Measurements from ENCODE around the gene PLD4. TPM values are rescaled to one million over a fixed set of nuclear protein-coding genes. Genes with fewer than 3 reads are reported as not detected.

Gene PLD4
- total RNA-seq, 2 donors from 2014 or later: 1.1 to 4.0 TPM

DNA sequence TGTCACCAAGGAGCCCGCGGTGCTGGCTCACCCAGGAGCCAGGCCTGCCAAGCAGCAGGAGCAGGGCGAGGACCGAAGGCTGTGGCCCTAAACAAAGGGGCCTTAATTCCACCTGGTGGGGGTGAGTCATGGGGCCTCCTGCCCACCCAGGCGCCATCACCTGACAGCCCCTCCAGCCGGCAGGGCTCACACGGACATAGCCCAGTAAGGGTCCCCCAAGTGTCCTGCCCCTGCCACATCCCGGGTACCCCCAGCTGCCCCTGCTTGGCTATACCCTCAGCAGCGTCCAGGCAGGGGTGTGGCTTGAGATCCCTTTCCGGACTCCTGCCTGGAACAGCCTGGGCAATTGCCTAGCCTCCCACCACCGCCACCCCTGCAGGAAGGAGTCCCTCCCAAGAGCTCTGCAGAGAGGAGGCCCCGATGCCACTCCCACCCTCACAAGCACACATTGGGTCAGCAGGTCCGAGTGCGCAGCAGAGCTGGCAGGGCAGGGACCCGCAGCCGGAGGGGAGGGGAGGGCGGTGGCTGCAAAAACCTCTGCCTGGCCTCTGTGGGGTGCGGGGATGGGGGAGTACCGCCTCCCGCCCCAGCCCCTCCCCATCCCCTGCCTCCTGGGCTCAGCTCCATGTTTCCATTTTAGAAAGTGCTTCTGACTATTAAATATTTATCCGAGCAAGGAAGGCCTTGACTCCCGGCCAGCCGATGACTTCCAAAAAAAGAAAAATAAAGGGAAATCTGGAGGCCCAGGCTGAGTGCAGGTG, 48.9 kb downstream of the PLD4 start:
- peak in 1 of 3 donors; percentile 8 for DNase-seq
- H3K9me3 ChIP-seq (ENCODE audit: control insufficient read depth, low read length, poor library complexity, severe bottlenecking): no peaks in the 10 kb centered on the region
- Mint-ChIP-seq H3K27ac (no peak overlapping the region), H3K36me3 (ENCODE audit: low read depth) (no peaks in the 10 kb centered on the region), H3K4me1 (peaks cover 10% of the 10 kb centered on the region), H3K4me3 (no peak overlapping the region), H3K27me3 (peaks cover 27% of the 10 kb centered on the region)
- ATAC-seq: no peak

DNA sequence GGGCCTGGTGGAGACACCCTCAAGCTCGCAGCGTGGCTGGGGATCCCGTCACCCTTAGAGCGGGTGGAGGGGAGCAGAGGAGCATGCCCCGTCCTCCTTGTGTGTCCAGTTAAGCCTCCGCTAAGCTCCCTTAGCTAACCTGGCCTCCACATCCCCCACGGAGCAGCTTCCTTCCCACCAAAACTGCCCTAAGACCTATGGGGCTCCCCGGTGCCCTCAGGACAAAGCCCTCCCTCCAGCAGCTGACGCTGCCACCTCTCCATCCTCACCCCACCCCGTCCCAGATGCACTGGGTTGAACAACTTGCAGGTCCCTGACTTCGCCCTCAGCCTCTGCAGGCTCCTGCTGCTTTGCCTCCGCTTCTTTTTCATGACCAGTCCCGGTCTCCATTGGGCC, 49.5 kb downstream of the PLD4 start:
- H3K4me1 Mint-ChIP-seq: peaks cover 11% of the 10 kb centered on the region
- ATAC-seq: no peak
- H3K9me3 ChIP-seq (ENCODE audit: control insufficient read depth, low read length, poor library complexity, severe bottlenecking): no peaks in the 10 kb centered on the region
- no peak overlapping the region for H3K4me3 Mint-ChIP-seq
- DNase-seq: peak in 1 of 3 donors; percentile 10
- H3K27me3 Mint-ChIP-seq: peaks cover 25% of the 10 kb centered on the region
- H3K27ac Mint-ChIP-seq: no peak overlapping the region
- H3K36me3 Mint-ChIP-seq (ENCODE audit: low read depth): no peaks in the 10 kb centered on the region

DNA sequence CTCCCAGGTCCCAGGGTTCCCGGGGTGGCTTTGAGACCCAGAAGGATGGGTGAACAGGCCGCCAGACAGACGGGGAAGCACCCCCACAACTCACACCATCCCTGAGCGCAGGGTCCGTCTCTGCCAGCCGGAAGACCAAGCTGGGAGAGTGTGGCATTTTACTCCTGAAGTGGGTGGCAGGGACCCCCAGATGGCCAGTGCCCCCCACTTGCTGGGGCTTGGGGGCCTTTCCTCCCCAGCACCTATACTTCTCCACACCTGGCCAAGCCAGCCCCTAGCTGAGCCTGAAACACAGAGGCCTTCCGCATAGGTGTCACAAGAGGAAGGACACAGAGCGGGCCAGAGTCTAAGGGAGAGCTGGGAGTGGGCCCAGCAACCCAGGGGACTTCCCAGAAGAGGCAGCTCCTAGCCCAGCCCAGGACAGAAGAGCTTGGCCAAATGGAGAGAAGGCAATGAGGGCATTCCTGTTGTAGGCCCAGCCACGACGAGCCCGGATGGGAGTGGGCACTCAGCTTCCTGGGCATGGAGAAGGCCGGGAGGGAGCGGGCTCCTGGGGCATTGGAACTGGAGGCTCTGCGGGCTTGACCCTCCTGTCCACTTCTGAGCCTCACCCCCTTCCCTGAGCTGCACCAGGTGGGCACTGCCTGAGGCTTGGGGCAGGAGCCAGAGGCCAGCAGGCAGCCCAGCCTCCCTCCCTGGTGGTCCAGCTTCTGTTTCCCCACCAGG, 50.1 kb downstream of the PLD4 start:
- DNase-seq: peak in 1 of 3 donors; percentile 8
- Mint-ChIP-seq H3K4me3 (no peak overlapping the region), H3K4me1 (peaks cover 17% of the 10 kb centered on the region), H3K27ac (no peak overlapping the region), H3K36me3 (ENCODE audit: low read depth) (peaks cover 2% of the 10 kb centered on the region), H3K27me3 (peaks cover 27% of the 10 kb centered on the region)
- ATAC-seq: no peak
- no peaks in the 10 kb centered on the region for H3K9me3 ChIP-seq (ENCODE audit: control insufficient read depth, low read length, poor library complexity, severe bottlenecking)

DNA sequence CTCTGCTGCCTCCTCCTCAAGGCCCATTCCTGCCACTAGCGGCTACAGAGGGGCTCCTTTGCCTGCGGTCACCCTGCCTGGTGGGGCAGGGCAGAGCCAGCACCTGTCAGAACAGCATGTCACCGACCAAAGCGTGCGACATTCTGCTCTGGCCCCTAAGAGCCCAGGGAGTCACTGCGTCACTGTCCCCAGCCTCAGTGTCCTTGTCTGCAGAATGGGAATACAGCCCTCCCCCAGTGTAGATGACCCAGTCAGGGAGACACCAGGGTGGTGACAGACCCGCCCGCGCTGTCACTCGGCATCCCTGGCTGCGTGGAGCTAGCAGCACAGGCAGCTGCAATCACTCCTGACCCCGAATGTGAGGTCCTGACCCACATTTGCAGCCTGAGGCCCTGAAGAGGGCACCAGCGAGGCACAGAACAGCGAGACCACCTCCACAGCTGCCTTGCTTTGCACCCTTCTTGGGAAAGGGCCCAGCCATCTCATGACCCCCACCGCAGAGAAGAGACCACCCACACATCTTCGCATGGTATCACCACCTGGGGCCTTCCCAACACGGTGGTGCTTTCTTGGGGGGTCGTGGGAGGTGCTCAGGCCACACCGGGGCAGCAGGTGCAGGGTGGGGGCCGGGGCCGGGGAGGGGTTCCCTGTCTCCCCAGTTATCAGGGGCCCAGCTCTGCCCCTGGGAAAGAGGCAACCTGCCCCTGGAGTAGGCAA, 51.0 kb downstream of the PLD4 start:
- Mint-ChIP-seq H3K36me3 (ENCODE audit: low read depth) (peaks cover 3% of the 10 kb centered on the region), H3K27ac (peak overlapping the region; percentile 39), H3K4me3 (peak overlapping the region; percentile 82), H3K27me3 (peaks cover 30% of the 10 kb centered on the region), H3K4me1 (peaks cover 20% of the 10 kb centered on the region)
- DNase-seq (peak in 1 of 3 donors; percentile 8), ATAC-seq (peak; percentile 26)
- no peaks in the 10 kb centered on the region for H3K9me3 ChIP-seq (ENCODE audit: control insufficient read depth, low read length, poor library complexity, severe bottlenecking)

DNA sequence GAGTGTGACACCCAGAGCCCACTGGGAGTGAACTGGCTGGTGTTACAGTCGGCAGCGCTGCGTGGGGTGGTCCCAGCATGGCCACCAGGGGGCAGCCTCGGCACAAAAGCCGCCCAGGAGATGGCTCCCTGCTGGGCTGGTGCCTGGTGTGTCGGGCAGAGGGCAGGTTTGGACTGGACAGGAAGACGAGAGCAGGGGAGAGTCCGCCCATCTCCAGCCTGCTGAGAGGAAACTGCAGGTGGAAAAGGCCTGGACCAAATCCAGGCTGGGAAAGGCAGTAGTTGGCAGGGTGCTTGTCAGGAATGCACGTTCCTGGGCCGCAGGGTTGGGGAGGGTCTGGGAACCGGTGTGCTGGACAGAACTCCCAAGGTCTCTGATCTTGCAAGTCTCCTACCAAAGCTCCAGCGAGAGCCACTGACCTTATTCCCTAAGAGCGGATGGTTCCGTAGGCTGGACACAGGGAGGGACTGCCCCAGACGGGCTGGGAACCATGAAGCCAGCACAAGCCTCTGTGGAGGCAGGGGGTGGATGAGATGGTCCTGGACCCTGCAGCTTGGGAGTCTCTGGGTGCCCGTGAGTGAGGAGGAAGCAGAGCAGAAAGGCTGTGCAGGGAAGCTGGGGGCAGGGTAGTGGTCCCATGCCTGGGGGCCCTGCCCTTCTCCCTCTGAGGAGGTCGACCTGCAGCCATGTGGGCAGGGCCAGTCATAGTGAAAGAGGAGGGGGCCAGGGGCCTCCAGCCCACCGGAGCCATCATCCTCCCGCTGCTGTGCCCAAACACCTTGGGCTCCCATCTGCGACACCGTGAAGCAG, 51.7 kb downstream of the PLD4 start:
- H3K9me3 ChIP-seq (ENCODE audit: control insufficient read depth, low read length, poor library complexity, severe bottlenecking): no peaks in the 10 kb centered on the region
- Mint-ChIP-seq H3K27ac (peak overlapping the region; percentile 39), H3K27me3 (peaks cover 30% of the 10 kb centered on the region), H3K36me3 (ENCODE audit: low read depth) (peaks cover 3% of the 10 kb centered on the region), H3K4me1 (peaks cover 20% of the 10 kb centered on the region), H3K4me3 (peak overlapping the region; percentile 86)
- ATAC-seq (peak; percentile 81), DNase-seq (peak; percentile 79 to 88 (median 83))

DNA sequence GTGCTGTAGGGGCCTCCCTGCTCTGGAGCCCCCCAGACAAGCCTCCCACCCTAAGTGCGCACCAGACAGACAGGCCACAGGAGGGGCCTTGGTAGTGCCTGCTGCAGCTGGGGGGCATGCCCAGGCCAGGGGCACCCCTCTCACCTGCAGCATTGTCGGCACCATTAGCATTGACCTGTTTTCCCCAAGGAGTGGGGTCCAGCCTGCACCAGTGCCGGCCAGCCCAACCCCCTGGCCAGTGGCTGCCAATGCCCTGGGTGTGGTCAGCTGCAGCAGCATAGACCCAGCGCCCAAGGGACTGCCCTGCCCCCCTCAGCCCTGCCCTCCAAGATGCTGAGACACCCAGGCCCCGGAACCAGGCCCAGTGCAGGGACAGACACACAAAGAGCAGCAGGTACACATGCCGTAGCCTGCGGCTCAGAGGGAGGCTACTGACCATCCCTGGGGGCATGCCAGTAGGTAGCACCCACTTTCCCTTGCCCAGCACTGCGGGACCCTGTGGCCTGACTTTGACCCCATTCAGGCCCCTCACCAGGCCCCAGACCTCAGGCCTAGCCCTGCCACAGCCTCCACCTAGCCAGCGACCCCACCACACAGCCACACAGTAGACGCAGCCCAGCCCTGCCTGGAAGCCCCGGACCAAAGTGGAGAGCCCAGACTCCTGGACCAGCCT, 52.5 kb downstream of the PLD4 start:
- Mint-ChIP-seq H3K36me3 (ENCODE audit: low read depth) (peaks cover 3% of the 10 kb centered on the region), H3K27ac (peak overlapping the region; percentile 67), H3K27me3 (peaks cover 30% of the 10 kb centered on the region), H3K4me3 (peak overlapping the region; percentile 86), H3K4me1 (peaks cover 20% of the 10 kb centered on the region)
- DNase-seq (no peak), ATAC-seq (no peak)
- H3K9me3 ChIP-seq (ENCODE audit: control insufficient read depth, low read length, poor library complexity, severe bottlenecking): no peaks in the 10 kb centered on the region

DNA sequence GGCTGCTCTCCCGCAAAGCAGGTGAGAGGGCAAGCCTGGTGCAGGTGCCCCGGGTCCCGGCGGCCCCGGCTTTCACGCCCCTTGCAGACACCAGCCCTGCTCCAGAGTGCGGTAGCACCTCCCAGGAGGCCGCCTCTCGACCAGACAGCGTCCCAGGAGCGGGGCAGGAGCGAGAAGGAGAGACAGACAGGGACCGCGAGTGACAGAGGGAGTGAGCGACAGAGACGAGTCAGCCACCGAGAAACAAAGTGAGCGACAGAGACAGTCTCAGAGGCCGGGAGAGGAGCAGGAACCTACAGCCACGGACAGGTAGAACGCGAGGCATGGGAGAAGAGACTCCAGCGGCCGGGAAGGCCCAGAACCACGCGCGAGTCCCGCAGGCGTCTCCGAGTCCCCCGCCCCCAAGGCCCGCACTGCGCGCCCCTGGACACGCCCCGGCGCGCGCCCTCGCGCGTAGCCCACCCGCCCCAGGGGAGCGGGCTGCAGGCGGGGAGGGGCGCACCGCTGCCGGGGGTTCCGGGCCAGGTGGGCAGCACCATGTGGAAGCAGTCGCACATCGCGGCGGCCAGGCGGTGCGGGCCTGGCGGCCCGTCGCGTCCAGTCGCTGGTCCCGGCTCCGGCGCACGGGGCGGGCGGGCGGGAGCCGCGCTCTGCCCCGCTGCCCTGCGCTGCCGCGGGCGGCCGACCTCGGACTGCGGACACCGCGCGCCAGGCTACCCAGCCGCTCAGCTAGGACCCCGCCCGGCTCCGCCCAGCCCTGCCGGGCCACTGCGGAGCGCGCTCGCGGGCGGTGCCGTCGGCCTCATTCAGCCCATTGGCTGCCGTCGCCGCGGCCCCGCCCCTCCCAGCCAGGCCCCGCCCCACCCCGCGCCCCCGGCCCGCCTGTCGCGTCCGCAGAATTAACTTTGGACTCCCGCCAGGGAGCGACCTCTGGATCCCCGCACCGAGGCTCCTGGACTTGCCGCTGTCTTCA, 53.3 kb downstream of the PLD4 start, which contains the start of gene AHNAK2:
Gene AHNAK2, minus strand, starts transcription at position 694 of the 973 bp plus-strand sequence. Its CDS starts 137 bp downstream, at position 557.
- Mint-ChIP-seq H3K4me1 (peaks cover 20% of the 10 kb centered on the region), H3K36me3 (ENCODE audit: low read depth) (peaks cover 3% of the 10 kb centered on the region), H3K4me3 (peak within 1 kb of the TSS; percentile 86), H3K27ac (peak within 1 kb of the TSS; percentile 67), H3K27me3 (peaks cover 30% of the 10 kb centered on the region)
- no peaks in the 10 kb centered on the region for H3K9me3 ChIP-seq (ENCODE audit: control insufficient read depth, low read length, poor library complexity, severe bottlenecking)
- ATAC-seq: peak; percentile 79
- peak; percentile 29 to 59 (median 49) for DNase-seq

DNA sequence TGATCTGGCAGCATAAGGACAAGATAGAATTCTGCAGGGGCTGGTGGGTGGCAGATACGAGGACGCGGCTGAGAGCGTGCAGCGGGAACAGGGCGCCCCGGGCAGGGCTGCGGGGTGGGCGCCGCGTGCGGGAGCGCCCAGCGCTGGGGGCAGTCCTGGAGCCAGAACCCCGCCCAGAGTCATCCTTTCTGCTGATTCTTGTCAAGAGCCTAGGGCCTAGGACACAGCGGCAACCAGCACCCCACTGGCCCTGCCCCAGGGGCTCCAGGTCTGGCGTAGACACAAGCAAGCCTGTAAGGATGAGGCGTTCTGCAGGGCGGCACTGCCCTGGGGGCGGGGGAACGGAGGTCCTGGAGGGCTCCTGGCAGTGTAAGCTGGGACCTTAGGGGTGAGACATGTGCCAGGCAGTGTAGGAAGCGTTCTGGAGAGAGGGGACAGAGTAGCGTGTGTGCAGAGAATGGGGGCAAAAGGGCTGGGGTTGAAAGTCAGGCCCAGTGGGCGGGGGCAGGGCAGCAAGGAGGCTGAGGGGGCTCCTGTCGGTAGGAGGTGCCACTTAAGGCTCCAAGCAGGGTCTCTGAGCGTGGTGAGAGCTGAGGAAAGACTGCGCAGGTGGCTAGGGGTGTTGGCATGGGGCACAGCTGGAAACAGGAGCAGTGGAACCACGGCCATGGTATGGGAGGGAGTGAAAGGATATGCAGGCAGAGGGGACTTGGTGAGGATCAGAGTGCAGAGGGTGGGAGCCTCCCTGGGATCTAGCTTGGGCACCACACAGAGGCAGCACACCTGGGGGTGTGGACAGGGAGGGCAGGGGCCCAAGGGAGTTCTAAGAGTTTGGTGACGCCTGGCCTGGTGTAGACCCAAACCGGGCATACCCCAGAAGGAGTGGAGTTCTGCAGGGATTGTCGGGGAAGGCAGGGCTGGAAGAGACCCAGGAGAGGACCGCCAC, 54.3 kb downstream of the PLD4 start:
- DNase-seq (no peak), ATAC-seq (no peak)
- Mint-ChIP-seq H3K4me1 (peaks cover 23% of the 10 kb centered on the region), H3K27ac (peak overlapping the region; percentile 57), H3K4me3 (peak overlapping the region; percentile 77), H3K27me3 (peaks cover 30% of the 10 kb centered on the region), H3K36me3 (ENCODE audit: low read depth) (peaks cover 3% of the 10 kb centered on the region)
- no peaks in the 10 kb centered on the region for H3K9me3 ChIP-seq (ENCODE audit: control insufficient read depth, low read length, poor library complexity, severe bottlenecking)

DNA sequence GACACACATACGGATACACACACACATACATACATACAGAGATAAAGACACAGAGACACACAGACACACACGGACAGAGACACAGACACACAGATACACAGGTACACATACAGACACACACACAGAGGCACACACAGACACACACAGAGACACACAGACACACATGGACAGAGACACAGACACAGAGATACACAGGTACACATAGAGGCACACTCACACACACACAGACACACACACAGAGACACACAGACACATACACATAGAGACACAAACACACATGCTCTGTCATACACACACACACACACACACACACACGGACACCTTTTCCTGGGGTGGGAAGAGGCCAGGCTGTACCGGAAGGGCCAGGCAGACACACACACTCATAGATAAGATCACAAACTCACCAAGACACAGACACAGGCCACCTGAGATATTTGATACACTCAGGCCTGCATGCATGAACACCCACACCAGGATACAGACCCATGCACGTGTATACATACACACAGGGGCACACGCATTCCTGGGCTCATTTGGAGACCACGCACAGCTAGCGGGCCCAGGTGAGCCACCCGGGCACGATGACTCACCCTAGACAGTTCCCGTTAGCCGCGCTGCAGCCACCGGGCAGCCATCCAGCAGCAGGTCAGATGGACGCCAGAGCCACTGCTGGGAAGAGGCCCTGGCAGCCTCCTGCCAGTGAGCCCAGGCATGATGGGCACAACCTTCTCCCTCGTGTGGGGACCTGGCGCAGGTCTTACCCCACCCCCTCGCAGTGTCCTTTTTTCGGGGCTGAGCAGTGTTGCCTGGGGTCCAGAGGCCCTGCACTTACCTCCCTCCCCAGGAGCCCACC, 55.3 kb downstream of the PLD4 start:
- Mint-ChIP-seq H3K27ac (peak overlapping the region; percentile 57), H3K4me3 (peak overlapping the region; percentile 77), H3K27me3 (peaks cover 30% of the 10 kb centered on the region), H3K4me1 (peaks cover 30% of the 10 kb centered on the region), H3K36me3 (ENCODE audit: low read depth) (peaks cover 3% of the 10 kb centered on the region)
- ATAC-seq (no peak), DNase-seq (no peak)
- H3K9me3 ChIP-seq (ENCODE audit: control insufficient read depth, low read length, poor library complexity, severe bottlenecking): no peaks in the 10 kb centered on the region
